Activated naive CD8-positive, alpha-beta T cell treated with anti-CD3 and anti-CD28 coated beads for 36 hours (primary cell): ENCODE data around the gene CREBBP. TPM values are rescaled to one million over a fixed set of nuclear protein-coding genes. Genes with fewer than 3 reads are reported as not detected.
A peak's percentile ranks its signal among the peaks of the same experiment; 100 is the strongest.

Experiments
- DNase-seq: peaks from one replicate; pipeline ENCODE4 v3.0.0; 2021
- H3K27ac Mint-ChIP-seq: one replicate; pipeline ENCODE4 v1.8.0; 2022; ENCODE audit warnings: mild to moderate bottlenecking, moderate library complexity, mixed read lengths
- H3K27me3 Mint-ChIP-seq: one replicate; pipeline ENCODE4 v1.8.0; 2022; ENCODE audit warnings: mild to moderate bottlenecking, mixed read lengths
- H3K36me3 Mint-ChIP-seq: one replicate; pipeline ENCODE4 v1.8.0; 2021; ENCODE audit warnings: mild to moderate bottlenecking, mixed read lengths
- H3K4me1 Mint-ChIP-seq: one replicate; pipeline ENCODE4 v1.8.0; 2021; ENCODE audit warnings: mixed read lengths
- H3K4me3 Mint-ChIP-seq: one replicate; pipeline ENCODE4 v1.8.0; 2022; ENCODE audit warnings: mild to moderate bottlenecking, moderate library complexity, mixed read lengths
- H3K9me3 Mint-ChIP-seq: one replicate; pipeline ENCODE4 v1.8.0; 2022; ENCODE audit warnings: mixed read lengths
- total RNA-seq, 2 experiments: library from RNA; stranded (reverse); gene quantifications; one replicate each; pipeline ENCODE4 v1.2.3, GENCODE V29; 2021

The CREBBP gene
- total RNA-seq, 2 experiments from 2014 or later = 30.1 to 32.7 TPM

GRCh38 chr16:3808308-3809063 is 72.0 kb downstream of the CREBBP start:
- no peaks in the 10 kb centered on the region for H3K27me3 Mint-ChIP-seq
- no peak overlapping the region for H3K27ac Mint-ChIP-seq
- peaks cover 74% of the 10 kb centered on the region for H3K4me1 Mint-ChIP-seq
- no peak for DNase-seq
- no peak overlapping the region for H3K4me3 Mint-ChIP-seq
- H3K9me3 Mint-ChIP-seq = no peaks in the 10 kb centered on the region
- H3K36me3 Mint-ChIP-seq = peaks cover 37% of the 10 kb centered on the region

GRCh38 chr16:3807425-3808123 is 72.9 kb downstream of the CREBBP start:
- H3K4me1 Mint-ChIP-seq = peaks cover 70% of the 10 kb centered on the region
- H3K9me3 Mint-ChIP-seq = no peaks in the 10 kb centered on the region
- no peaks in the 10 kb centered on the region for H3K27me3 Mint-ChIP-seq
- no peak overlapping the region for H3K4me3 Mint-ChIP-seq
- peaks cover 39% of the 10 kb centered on the region for H3K36me3 Mint-ChIP-seq
- peak overlapping the region; percentile 68 for H3K27ac Mint-ChIP-seq
- no peak for DNase-seq

DNA sequence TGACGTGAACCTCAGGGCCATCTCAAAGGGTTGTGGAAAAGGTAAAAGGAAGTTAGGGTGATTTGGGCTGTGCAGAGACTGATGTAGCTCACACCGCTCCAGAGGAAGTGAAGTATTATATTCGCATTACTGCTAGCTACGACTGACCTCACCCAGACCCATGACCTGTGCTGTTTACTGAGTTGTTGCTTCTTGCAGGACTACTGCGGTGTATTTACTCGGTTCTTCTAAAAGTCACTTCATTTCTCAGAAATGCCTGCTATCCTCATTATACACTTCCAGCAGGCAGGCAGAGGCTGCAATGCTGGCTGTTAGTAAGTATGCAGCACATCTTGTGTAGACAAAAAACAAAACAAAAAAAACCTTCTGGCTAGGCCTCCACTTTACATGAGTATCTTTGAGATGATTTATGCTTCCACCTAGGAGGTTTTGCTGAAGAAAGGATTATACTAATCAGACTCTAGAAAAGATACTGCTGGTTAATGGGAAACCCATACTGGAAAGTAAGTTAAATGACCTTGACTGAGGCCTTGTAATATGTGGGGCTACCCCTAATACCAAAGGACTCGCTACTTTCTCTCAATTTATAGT is 76.0 kb downstream of the CREBBP start:
- no peak for DNase-seq
- H3K9me3 Mint-ChIP-seq = peaks cover 2% of the 10 kb centered on the region
- H3K4me3 Mint-ChIP-seq = no peak overlapping the region
- H3K4me1 Mint-ChIP-seq = peaks cover 65% of the 10 kb centered on the region
- no peaks in the 10 kb centered on the region for H3K27me3 Mint-ChIP-seq
- peaks cover 44% of the 10 kb centered on the region for H3K36me3 Mint-ChIP-seq
- H3K27ac Mint-ChIP-seq = no peak overlapping the region

DNA sequence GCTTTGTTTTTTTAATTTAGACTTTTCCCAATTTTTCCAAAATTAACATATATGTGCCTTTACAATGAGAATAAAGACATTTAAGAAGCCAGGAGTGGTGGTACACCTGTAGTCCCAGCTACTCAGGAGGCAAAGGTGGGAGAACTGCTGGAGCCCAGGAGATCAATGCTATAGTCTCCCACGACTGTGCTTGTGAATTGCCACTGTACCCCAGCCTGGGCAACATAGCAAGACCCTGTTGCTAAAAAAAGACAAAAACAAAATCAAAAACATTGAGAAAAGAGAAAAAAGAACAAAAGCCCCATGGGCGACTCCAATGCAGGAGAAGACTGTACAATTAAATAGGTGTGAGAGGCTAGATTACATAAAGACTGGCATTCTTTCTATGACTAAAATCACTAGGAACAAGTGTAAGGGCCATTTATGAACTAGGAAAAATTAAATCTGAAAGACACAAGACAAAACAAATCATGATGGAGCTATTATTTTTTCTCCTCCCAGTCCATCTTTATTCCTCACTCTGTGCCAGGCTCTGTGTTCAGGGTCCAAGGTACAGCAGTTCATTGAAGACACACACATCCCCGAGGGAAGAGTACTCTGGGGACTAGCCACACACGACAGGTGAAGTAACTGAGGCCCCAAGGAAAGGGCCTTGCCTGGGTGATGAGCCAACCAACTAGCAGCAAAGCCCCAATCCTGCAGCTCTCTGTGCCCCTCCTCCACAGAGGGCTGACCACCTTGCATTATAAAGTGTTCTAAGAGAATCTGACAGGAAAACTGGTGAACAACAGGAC is 79.8 kb downstream of the CREBBP start:
- no peak for DNase-seq
- H3K4me1 Mint-ChIP-seq = peaks cover 61% of the 10 kb centered on the region
- peaks cover 25% of the 10 kb centered on the region for H3K36me3 Mint-ChIP-seq
- H3K4me3 Mint-ChIP-seq = no peak overlapping the region
- H3K27ac Mint-ChIP-seq = no peak overlapping the region
- no peaks in the 10 kb centered on the region for H3K27me3 Mint-ChIP-seq
- H3K9me3 Mint-ChIP-seq = peaks cover 2% of the 10 kb centered on the region

DNA sequence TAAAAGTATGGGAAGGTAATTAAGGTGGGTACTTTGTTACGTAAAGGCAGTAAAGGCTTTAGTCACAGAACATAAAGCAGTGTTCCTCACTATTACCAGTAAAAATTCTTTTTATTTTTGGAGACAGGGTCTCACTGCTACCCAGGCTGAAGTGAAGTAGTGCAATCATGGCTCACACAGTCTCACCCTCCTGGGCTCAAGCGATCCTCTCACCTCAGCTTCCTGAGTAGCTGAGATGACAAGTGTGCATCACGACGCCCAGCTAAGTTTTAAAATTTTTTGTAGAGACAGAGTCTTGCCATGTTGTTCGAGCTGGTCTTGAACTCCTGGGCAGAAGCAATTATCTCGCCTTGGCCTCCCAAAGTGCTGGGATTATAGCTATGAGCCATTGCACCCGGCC is 80.5 kb downstream of the CREBBP start:
- DNase-seq = no peak
- Mint-ChIP-seq H3K9me3 (peaks cover 2% of the 10 kb centered on the region), H3K27me3 (no peaks in the 10 kb centered on the region), H3K36me3 (peaks cover 25% of the 10 kb centered on the region), H3K27ac (no peak overlapping the region), H3K4me1 (peaks cover 59% of the 10 kb centered on the region), H3K4me3 (no peak overlapping the region)

DNA sequence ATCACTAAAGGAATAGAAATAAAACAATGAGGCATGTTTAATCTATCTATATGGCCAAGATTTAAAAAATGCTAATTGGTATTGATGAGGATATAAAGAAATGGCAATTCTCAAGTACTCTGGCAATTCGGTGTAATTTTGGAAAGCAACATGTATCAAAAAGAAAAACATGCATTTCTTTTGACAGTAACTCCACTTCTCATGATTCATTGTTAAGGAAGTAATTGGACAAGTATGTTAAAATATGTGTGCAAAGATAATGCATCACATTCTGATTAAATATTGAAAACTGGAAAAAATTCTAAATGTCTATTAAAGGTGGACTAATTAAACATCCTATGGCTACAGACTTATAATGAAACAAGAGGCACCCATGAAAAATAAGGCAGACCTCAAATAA is 81.2 kb downstream of the CREBBP start:
- Mint-ChIP-seq H3K9me3 (peaks cover 2% of the 10 kb centered on the region), H3K27me3 (no peaks in the 10 kb centered on the region), H3K36me3 (peaks cover 25% of the 10 kb centered on the region), H3K27ac (no peak overlapping the region), H3K4me3 (no peak overlapping the region), H3K4me1 (peaks cover 55% of the 10 kb centered on the region)
- DNase-seq = no peak

DNA sequence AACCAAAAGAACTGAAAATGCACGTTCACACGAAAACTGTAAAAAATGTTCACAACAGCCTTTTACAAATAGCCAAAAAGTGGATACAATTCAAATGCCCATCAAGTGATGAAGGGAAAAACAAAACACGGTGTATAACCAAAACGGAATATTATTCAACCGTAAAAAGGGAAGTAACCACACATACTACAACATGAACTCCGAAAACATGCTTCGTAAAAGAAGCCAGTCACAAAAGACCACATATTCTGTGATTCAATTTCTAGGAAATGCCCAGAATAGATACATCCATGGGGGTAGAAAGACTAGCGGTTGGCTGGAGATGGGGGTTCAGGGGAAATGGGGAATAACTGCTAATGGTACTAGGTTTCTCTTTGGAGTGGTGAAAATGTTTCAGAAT is 81.7 kb downstream of the CREBBP start:
- no peaks in the 10 kb centered on the region for H3K27me3 Mint-ChIP-seq
- H3K4me3 Mint-ChIP-seq = no peak overlapping the region
- peaks cover 23% of the 10 kb centered on the region for H3K36me3 Mint-ChIP-seq
- peaks cover 2% of the 10 kb centered on the region for H3K9me3 Mint-ChIP-seq
- no peak overlapping the region for H3K27ac Mint-ChIP-seq
- peaks cover 51% of the 10 kb centered on the region for H3K4me1 Mint-ChIP-seq
- DNase-seq = no peak

DNA sequence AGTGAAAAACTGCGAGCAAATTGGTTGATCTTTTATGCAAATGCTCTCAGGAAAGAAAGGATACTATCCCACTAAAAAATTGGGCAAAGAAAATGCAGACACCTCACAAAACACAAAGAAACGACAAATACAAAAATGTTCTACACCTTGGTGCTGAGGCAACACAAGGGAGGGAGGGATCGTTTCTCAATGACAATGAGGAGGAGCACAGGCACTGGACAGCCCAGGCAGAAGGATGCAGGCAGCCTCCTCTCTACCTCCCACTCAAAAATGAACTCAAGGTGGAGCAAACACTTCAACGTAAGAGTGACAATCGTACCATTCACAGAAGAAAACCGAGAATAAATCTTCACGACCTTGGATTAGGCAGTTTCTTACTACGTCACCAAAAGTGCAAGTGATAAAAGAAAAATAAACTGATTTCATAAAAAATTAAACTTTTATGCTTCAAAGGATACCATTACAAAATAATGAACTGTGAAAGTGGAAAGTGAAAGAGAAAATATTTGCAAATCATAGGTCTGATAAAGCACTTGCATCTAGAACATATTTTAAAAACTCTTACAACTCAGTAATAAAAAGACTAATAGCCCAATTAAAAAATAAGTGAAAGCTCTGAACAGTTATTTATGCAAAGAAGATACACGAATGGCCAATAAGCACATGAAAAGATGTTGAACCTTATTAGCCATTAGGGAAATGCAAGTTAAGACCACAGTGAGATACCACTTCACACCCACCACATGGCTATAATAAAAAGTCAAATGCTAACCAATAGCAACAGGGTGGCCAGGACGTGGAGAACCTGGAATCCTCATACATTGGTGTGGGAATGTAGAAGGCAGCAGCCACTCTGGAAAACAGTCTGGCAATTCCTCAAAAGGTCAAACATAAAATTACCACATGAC is 82.4 kb downstream of the CREBBP start:
- no peak for DNase-seq
- Mint-ChIP-seq H3K9me3 (peaks cover 2% of the 10 kb centered on the region), H3K4me3 (peak overlapping the region; percentile 51), H3K36me3 (peaks cover 23% of the 10 kb centered on the region), H3K4me1 (peaks cover 51% of the 10 kb centered on the region), H3K27me3 (no peaks in the 10 kb centered on the region), H3K27ac (peak overlapping the region; percentile 67)

DNA sequence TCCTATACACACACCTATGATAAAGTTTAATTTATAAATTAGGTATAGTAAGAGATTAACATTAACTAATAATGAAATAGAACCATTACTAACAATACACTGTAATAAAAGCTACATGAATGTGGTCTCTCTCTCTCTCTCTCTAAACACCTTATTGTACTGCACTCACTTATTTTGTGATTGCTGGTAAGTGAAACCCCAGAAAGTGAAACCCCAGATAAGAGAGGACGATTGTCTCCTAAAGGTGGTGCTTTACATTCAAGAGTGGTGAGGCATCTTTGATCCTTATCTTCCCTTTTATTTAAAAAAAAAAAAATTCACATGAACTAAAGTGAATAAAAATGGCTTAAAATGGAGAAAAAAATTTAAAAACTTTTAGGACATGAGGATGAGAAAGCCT is 83.0 kb downstream of the CREBBP start:
- peak overlapping the region; percentile 67 for H3K27ac Mint-ChIP-seq

DNA sequence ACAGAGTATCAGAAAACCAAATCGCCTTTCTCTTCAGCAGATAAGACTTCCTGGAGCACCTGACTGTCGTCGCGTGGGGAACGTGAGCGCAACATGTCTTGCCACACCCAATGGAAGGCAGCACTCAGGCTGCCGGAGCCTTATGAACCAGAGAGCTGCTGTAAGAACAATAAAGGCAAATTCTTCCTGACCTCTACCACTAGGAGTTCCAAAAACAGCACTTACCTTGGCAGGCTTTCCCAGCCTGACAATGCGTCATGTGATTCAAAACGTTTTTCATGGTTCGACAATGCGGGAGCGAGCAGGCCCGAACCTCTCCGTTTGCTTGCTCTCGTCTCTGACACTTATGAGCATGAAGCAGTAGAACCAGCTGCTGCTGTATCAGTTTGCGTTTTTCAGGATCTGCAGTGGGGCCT is 87.3 kb downstream of the CREBBP start:
- Mint-ChIP-seq H3K9me3 (no peaks in the 10 kb centered on the region), H3K27me3 (no peaks in the 10 kb centered on the region), H3K4me1 (peaks cover 58% of the 10 kb centered on the region), H3K36me3 (peaks cover 21% of the 10 kb centered on the region), H3K27ac (no peak overlapping the region), H3K4me3 (no peak overlapping the region)
- no peak for DNase-seq

More for the DNA sequence above, 83.0 kb downstream of the CREBBP start:
- H3K9me3 Mint-ChIP-seq = peaks cover 2% of the 10 kb centered on the region
- H3K4me1 Mint-ChIP-seq = peaks cover 52% of the 10 kb centered on the region
- H3K4me3 Mint-ChIP-seq = peak overlapping the region; percentile 51
- H3K36me3 Mint-ChIP-seq = peaks cover 19% of the 10 kb centered on the region
- no peak for DNase-seq
- H3K27me3 Mint-ChIP-seq = no peaks in the 10 kb centered on the region

DNA sequence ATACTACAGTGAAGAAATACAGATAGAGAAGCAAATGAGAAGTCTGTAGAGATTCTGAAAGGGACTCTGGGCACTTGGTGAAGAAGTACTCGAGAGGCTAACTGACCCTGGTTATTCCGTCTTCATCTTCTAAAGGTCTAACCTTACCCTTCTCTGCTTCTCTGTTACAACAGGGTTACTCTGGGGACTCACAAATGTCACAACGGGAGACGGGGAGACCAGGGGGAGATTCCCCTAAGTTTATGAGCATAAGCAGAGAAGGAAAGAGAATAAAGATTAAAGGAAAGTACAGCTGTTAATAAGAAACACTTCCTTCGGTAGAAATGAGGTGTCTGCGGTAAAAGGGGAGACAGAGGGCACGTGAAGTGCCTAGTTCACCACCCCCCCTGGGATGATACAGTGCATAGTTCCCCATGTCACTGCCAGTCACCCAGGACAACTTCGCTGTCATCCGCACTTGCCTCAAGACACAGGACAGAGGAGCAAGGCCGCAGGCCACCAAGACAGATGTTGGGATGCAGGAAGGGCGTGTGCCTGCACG is 88.0 kb downstream of the CREBBP start:
- no peak overlapping the region for H3K4me3 Mint-ChIP-seq
- peaks cover 53% of the 10 kb centered on the region for H3K4me1 Mint-ChIP-seq
- peaks cover 21% of the 10 kb centered on the region for H3K36me3 Mint-ChIP-seq

GRCh38 chr16:3791701-3792100 is 88.8 kb downstream of the CREBBP start:
- Mint-ChIP-seq H3K27me3 (no peaks in the 10 kb centered on the region), H3K27ac (no peak overlapping the region), H3K9me3 (no peaks in the 10 kb centered on the region), H3K4me3 (no peak overlapping the region), H3K4me1 (peaks cover 46% of the 10 kb centered on the region), H3K36me3 (peaks cover 21% of the 10 kb centered on the region)
- no peak for DNase-seq

More for the DNA sequence above, 88.0 kb downstream of the CREBBP start:
- DNase-seq = no peak
- H3K27ac Mint-ChIP-seq = no peak overlapping the region
- H3K9me3 Mint-ChIP-seq = no peaks in the 10 kb centered on the region
- no peaks in the 10 kb centered on the region for H3K27me3 Mint-ChIP-seq

DNA sequence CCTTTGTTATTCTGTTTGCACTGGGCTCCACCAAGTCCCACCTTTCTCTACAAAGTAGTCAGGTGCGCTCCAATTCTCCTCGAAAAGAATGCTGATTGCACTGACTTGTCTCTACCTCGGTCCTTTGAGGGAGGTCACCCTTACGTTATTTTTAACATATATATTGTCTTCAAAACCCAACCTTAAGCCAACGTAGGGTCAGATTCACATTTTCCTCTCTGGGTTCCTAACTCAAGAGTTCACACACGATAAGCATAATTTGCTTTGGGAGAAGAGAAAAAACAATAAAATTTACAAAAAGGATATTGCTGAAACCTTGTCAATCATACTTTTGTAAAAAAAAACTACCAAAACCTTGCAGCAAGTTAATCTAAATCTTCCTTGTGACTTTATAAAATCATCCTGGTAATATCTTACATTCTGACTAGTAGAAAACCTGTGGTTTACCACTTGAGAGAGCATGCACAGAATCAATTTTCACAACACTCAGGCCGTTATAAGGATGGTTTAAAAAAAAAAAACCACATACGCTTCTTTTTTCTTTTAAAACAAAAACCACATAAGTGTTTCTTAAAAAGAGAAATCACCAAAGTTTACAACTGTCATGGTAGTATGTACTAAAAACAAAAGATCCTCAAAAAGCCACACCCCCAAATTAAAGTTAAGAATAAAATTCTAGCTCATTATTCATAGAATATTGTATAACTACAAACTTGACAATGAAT is 91.0 kb downstream of the CREBBP start:
- Mint-ChIP-seq H3K4me1 (peaks cover 39% of the 10 kb centered on the region), H3K4me3 (no peak overlapping the region), H3K27ac (no peak overlapping the region), H3K36me3 (peaks cover 24% of the 10 kb centered on the region), H3K9me3 (no peaks in the 10 kb centered on the region), H3K27me3 (no peaks in the 10 kb centered on the region)
- DNase-seq = no peak
